Pancreas (tissue), 10 donors: ENCODE results near the gene DDX39B. TPM values are rescaled to one million over a fixed set of nuclear protein-coding genes. Genes with fewer than 3 reads are reported as not detected.

Source experiments
- ATAC-seq, 4 donors: fragments of 200-7000 bp; cut with Tn5 transposase; one replicate each; pipeline versions ENCODE4 v1.8.0 to v1.9.1; 2020; ENCODE audit warnings: mild to moderate bottlenecking in 4 of 4, moderate library complexity in 4 of 4
- DNase-seq, 6 donors: peaks; one replicate each; pipeline ENCODE4 v3.0.0-alpha.2; 2020
- FAIRE-seq: peaks from 2 replicates; lab custom pipeline; 2012; peaks lifted over from hg19 to GRCh38; lab: Jason Lieb, UNC
- H3K27ac ChIP-seq, 4 donors: fragments of 200-600 bp; sonication (generic); 1 replicate in 3 of 4; 2 replicates in 1 of 4; pipeline versions ENCODE4 v1.5.0 to v1.8.0; 2020
- H3K27me3 ChIP-seq, 4 donors: fragments of 200-600 bp; one replicate each; pipeline ENCODE4 v1.8.0; 2021
- H3K36me3 ChIP-seq, 3 donors: fragments of 200-600 bp; sonication (generic) in 1 of 3; one replicate each; pipeline versions ENCODE4 v1.5.0 to v1.8.0; 2020 to 2021
- H3K4me1 ChIP-seq, 3 donors: fragments of 200-600 bp; one replicate each; pipeline ENCODE4 v1.8.0; 2021
- H3K4me3 ChIP-seq, 4 donors: fragments of 200-600 bp; sonication (generic) in 2 of 4; one replicate each; pipeline versions ENCODE4 v1.5.0 to v1.8.0; 2020 to 2021
- H3K9me3 ChIP-seq, 4 donors: fragments of 200-600 bp; one replicate each; pipeline ENCODE4 v1.8.0; 2021
- CTCF ChIP-seq, 4 donors: fragments of 200-600 bp; sonication (generic) in 3 of 4; IDR thresholded peaks; one replicate each; pipeline versions ENCODE4 v1.5.0 to v1.8.0; 2021; ENCODE audit warnings: antibody characterized with exemption in 4 of 4
- WGBS, 2 donors: extraction: QIAGEN DNeasy Blood & Tissue Kit; methylation state at CpG; one replicate each; pipeline ENCODE4 v1.1.7; 2013; 5-methylcytosine and 5-hydroxymethylcytosine counted together
- intact Hi-C, 3 donors: fragments of 100-400 bp; cut with DNase I; formaldehyde crosslinking; loops; one replicate each; pipeline versions ENCODE4 v1.11.1 to v1.14.2; 2022
- polyA plus RNA-seq, 2 donors: library from polyadenylated mRNA; stranded (reverse); fragments of 200-250 nt; gene quantifications; one replicate each; pipeline ENCODE4 v1.2.3, GENCODE V29; 2013
- total RNA-seq, 6 donors: library from RNA; stranded (reverse); fragmentation: NEBNext Ultra II Directional in 4 of 6; extraction: Animal tissue kit (Norgen Biotek cat#: 25700) in 4 of 6; gene quantifications; one replicate each; pipeline versions ENCODE4 v1.2.1 to v1.2.4, GENCODE V29; 2021 to 2023
- donor health status: healthy with polysubstance abuse.
- donor health status: DM: no; HTN: no; CAD: no; lungs with moderate emphysema.
- donor health status: DM: no; HTN: no; CAD: no.
- donor health status: control.
- donor health status: control.
- donor health status: Bipolar disorder and iron deficiency.
- donor health status: DM: yes; HTN: yes; CAD: no.
- donor health status: DM: no; HTN: no; CAD: no.
- donor health status: DM: no; HTN: no; CAD: no.
- donor health status: DM: yes; HTN: yes; CAD: no.

Gene DDX39B
- total and polyA plus RNA-seq, 8 donors: 134 to 669 (median 180) TPM

- H3K27ac ChIP-seq: peak overlapping the region in 1 of 4 donors; percentile 37
These were observed 18.9 kb upstream of the DDX39B start for GRCh38 chr6:31560697-31561058.

GRCh38 chr6:31559958-31560696, 18.3 kb upstream of the DDX39B start:
- no peak for TF ChIP-seq CTCF (IDR thresholded peaks at IDR 0.05)
- ATAC-seq (peak in 3 of 4 donors; percentile 33 to 68 (median 65)), DNase-seq (peak in 1 of 6 donors; percentile 46), FAIRE-seq (no peak)
- peaks cover 0 to 7% (median 0%) of the 10 kb centered on the region in 3 donors for H3K4me1 ChIP-seq
- no peak overlapping the region for H3K4me3 ChIP-seq
- peaks cover 0 to 20% (median 8%) of the 10 kb centered on the region in 3 donors for H3K36me3 ChIP-seq
- H3K27ac ChIP-seq: peak overlapping the region in 2 of 4 donors; percentile 5 to 37
- H3K9me3 ChIP-seq: no peaks in the 10 kb centered on the region
- intact Hi-C loops: no loop called here
- WGBS, 2 donors: 79 to 85% methylated on average over 7 of the region's 7 CpGs
- H3K27me3 ChIP-seq: no peaks in the 10 kb centered on the region

More at GRCh38 chr6:31560697-31561058, 18.9 kb upstream of the DDX39B start:
- no peaks in the 10 kb centered on the region for H3K9me3 ChIP-seq
- no peak for DNase-seq
- H3K27me3 ChIP-seq: no peaks in the 10 kb centered on the region
- H3K4me3 ChIP-seq: no peak overlapping the region
- peaks cover 0 to 7% (median 0%) of the 10 kb centered on the region in 3 donors for H3K4me1 ChIP-seq
- intact Hi-C loops: no loop called here
- no peak for FAIRE-seq
- ATAC-seq: no peak
- no peak for TF ChIP-seq CTCF (IDR thresholded peaks at IDR 0.05)
- peaks cover 0 to 20% (median 8%) of the 10 kb centered on the region in 3 donors for H3K36me3 ChIP-seq

GRCh38 chr6:31559606-31559957, 17.8 kb upstream of the DDX39B start:
- FAIRE-seq (no peak), ATAC-seq (no peak)
- peaks cover 0 to 20% (median 8%) of the 10 kb centered on the region in 3 donors for H3K36me3 ChIP-seq

GRCh38 chr6:31558631-31559500, 17.1 kb upstream of the DDX39B start:
- no peak for FAIRE-seq
- intact Hi-C loops: no loop called here
- TF ChIP-seq CTCF (IDR thresholded peaks at IDR 0.05): no peak
- DNase-seq: peak in 1 of 6 donors; percentile 40
- WGBS, 2 donors: 84 to 91% methylated on average over 14 of the region's 14 CpGs
- peaks cover 0 to 7% (median 0%) of the 10 kb centered on the region in 3 donors for H3K4me1 ChIP-seq
- ATAC-seq: peak in 3 of 4 donors; percentile 21 to 66 (median 65)
- H3K36me3 ChIP-seq: peaks cover 0 to 20% (median 8%) of the 10 kb centered on the region in 3 donors
- H3K9me3 ChIP-seq: no peaks in the 10 kb centered on the region
- no peak overlapping the region for H3K4me3 ChIP-seq
- H3K27ac ChIP-seq: no peak overlapping the region
- no peaks in the 10 kb centered on the region for H3K27me3 ChIP-seq

More at GRCh38 chr6:31559606-31559957, 17.8 kb upstream of the DDX39B start:
- TF ChIP-seq CTCF (IDR thresholded peaks at IDR 0.05): no peak
- H3K9me3 ChIP-seq: no peaks in the 10 kb centered on the region
- no peaks in the 10 kb centered on the region for H3K27me3 ChIP-seq
- H3K4me3 ChIP-seq: no peak overlapping the region
- DNase-seq: no peak
- 72 to 85% methylated on average over 4 of the region's 4 CpGs for WGBS, 2 donors
- intact Hi-C loops: no loop called here
- H3K27ac ChIP-seq: peak overlapping the region in 2 of 4 donors; percentile 5 to 37
- peaks cover 0 to 7% (median 0%) of the 10 kb centered on the region in 3 donors for H3K4me1 ChIP-seq
